ENCODE results near the gene NAB2. TPM values are rescaled to one million over a fixed set of nuclear protein-coding genes. Genes with fewer than 3 reads are reported as not detected.

Gene NAB2
- total RNA-seq, 1 experiment from 2014 or later: 17.4 TPM

GRCh38 chr12:57123813-57124212 lies 34.9 kb downstream of the NAB2 start:
- no peak for TF ChIP-seq EZH2phosphoT487 (IDR thresholded peaks at IDR 0.05; ENCODE audit: borderline replicate concordance, low read length)
- no peak for TF ChIP-seq CTCF (conservative IDR thresholded peaks at IDR 0.05; ENCODE audit: low read depth, low read length)
- no peak for TF ChIP-seq EZH2 (IDR thresholded peaks at IDR 0.05; ENCODE audit: low read length, unreplicated experiment)
- Histone ChIP-seq H3K36me3 (ENCODE audit: low read depth, low read length) (no peaks in the 10 kb centered on the region), H3F3A (ENCODE audit: low read length, unreplicated experiment) (no peaks in the 10 kb centered on the region), H3K9me3 (ENCODE audit: low read length) (no peaks in the 10 kb centered on the region), H3K9ac (ENCODE audit: low read length) (no peak overlapping the region), H3K79me2 (ENCODE audit: low read length) (peaks cover 2% of the 10 kb centered on the region; the same call in 1 of the 2 replicates), H3K4me2 (ENCODE audit: low read length) (no peak overlapping the region), H3K27ac (ENCODE audit: low read length) (no peak overlapping the region), H3K4me1 (ENCODE audit: insufficient read depth, low read length) (peaks cover 21% of the 10 kb centered on the region), H2AFZ (ENCODE audit: low read length) (peak overlapping the region; percentile 23; the same call in 1 of the 2 replicates), H3K9me2 (replicated peaks; ENCODE audit: low read length) (no peaks in the 10 kb centered on the region), H3K27me3 (ENCODE audit: low read length) (no peaks in the 10 kb centered on the region), H4K20me1 (ENCODE audit: low read length) (no peaks in the 10 kb centered on the region), H3K4me3 (ENCODE audit: low read length) (no peak overlapping the region)
- ATAC-seq (no peak), DNase-seq (no peak)
- ChIA-PET CTCF (interaction anchor here (1.0 to 1.9 kb wide), 4 partner anchors 12 to 59 kb away, joined by 3 to 18 read pairs (median 10); no protein-coding TSS in a partner anchor), POLR2A (ENCODE audit: unreplicated experiment) (interaction anchor here (0.5 kb wide), 1 partner anchor 116 kb away, joined by 3 read pairs; no protein-coding TSS in a partner anchor)
- intact Hi-C loops (cut with micrococcal nuclease): loop anchor here (1.0 to 2.0 kb wide), 2 partner anchors 51 to 59 kb away; no protein-coding TSS in a partner anchor
- no TSS peak for BruUV-seq (replicated peaks)

DNA sequence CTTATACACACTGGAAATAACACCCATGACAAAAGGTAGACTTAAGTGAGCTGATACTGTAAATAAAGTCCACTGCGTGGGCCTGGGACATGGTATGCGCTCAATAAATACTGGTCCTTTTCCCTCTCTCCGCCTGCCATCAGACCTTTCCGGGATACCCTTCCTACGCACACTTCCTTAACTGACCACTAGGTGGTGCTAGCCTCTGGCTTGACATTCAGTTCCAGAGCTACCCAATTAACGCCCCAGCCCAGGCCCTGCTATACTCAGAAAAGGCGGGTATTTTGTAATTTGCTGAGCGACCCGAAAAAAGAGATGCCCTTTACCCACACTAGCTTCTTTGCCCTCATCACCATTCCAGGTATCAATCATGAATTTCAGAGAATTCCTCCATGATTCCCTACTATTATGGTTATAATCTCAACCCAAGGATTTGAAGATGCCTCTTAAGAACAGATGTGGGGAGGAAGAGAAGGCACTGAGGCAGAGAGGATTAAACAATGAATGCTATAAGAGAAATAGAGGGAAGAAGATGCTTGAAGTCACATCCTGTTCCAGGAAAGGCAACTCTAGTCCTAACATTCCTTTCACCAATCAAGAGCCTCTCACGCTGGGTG lies 35.5 kb downstream of the NAB2 start:
- no peak overlapping the region for H3K4me2 ChIP-seq (ENCODE audit: low read length)
- no peak overlapping the region for H3K27ac ChIP-seq (ENCODE audit: low read length)
- ATAC-seq (peak; percentile 33), DNase-seq (peak; percentile 87)
- peaks cover 16% of the 10 kb centered on the region for H3K4me1 ChIP-seq (ENCODE audit: insufficient read depth, low read length)
- CTCF ChIA-PET: interaction anchor here (0.6 to 1.9 kb wide), 6 partner anchors 12 to 58 kb away, joined by 3 to 18 read pairs (median 6); no protein-coding TSS in a partner anchor
- H3K9ac ChIP-seq (ENCODE audit: low read length): no peak overlapping the region
- POLR2A ChIA-PET (ENCODE audit: unreplicated experiment): interaction anchor here (0.5 kb wide), 1 partner anchor 116 kb away, joined by 3 read pairs; no protein-coding TSS in a partner anchor
- no peak overlapping the region for H3K4me3 ChIP-seq (ENCODE audit: low read length)
- peaks cover 4% of the 10 kb centered on the region; the same call in 1 of the 2 replicates for H3K79me2 ChIP-seq (ENCODE audit: low read length)
- TF ChIP-seq CTCF (conservative IDR thresholded peaks at IDR 0.05; ENCODE audit: low read depth, low read length): peak; percentile 93
- no peak for TF ChIP-seq EZH2phosphoT487 (IDR thresholded peaks at IDR 0.05; ENCODE audit: borderline replicate concordance, low read length)
- no peaks in the 10 kb centered on the region for H3F3A ChIP-seq (ENCODE audit: low read length, unreplicated experiment)
- no peaks in the 10 kb centered on the region for H3K36me3 ChIP-seq (ENCODE audit: low read depth, low read length)
- H3K9me3 ChIP-seq (ENCODE audit: low read length): no peaks in the 10 kb centered on the region
- BruUV-seq (replicated peaks): no TSS peak
- H2AFZ ChIP-seq (ENCODE audit: low read length): peak overlapping the region; percentile 23; the same call in 1 of the 2 replicates
- intact Hi-C loops (cut with micrococcal nuclease): loop anchor here (1.0 to 2.0 kb wide), 2 partner anchors 50 to 59 kb away; no protein-coding TSS in a partner anchor
- no peaks in the 10 kb centered on the region for H3K27me3 ChIP-seq (ENCODE audit: low read length)
- no peaks in the 10 kb centered on the region for H3K9me2 ChIP-seq (replicated peaks; ENCODE audit: low read length)
- no peaks in the 10 kb centered on the region for H4K20me1 ChIP-seq (ENCODE audit: low read length)

GRCh38 chr12:57126061-57126460 lies 37.1 kb downstream of the NAB2 start:
- Histone ChIP-seq H3K9me2 (replicated peaks; ENCODE audit: low read length) (no peaks in the 10 kb centered on the region), H3F3A (ENCODE audit: low read length, unreplicated experiment) (no peaks in the 10 kb centered on the region), H3K79me2 (ENCODE audit: low read length) (peaks cover 4% of the 10 kb centered on the region; the same call in 1 of the 2 replicates), H3K36me3 (ENCODE audit: low read depth, low read length) (no peaks in the 10 kb centered on the region), H3K4me2 (ENCODE audit: low read length) (no peak overlapping the region), H3K9me3 (ENCODE audit: low read length) (no peaks in the 10 kb centered on the region), H2AFZ (ENCODE audit: low read length) (no peak overlapping the region), H3K4me3 (ENCODE audit: low read length) (no peak overlapping the region), H3K27ac (ENCODE audit: low read length) (no peak overlapping the region), H3K9ac (ENCODE audit: low read length) (no peak overlapping the region), H3K27me3 (ENCODE audit: low read length) (no peaks in the 10 kb centered on the region), H3K4me1 (ENCODE audit: insufficient read depth, low read length) (peaks cover 10% of the 10 kb centered on the region; the same call in 1 of the 2 replicates), H4K20me1 (ENCODE audit: low read length) (no peaks in the 10 kb centered on the region)
- BruUV-seq (replicated peaks): no TSS peak
- intact Hi-C loops (cut with micrococcal nuclease): loop anchor here (2.0 kb wide), 1 partner anchor 27 kb away; no protein-coding TSS in a partner anchor
- no peak for TF ChIP-seq EZH2 (IDR thresholded peaks at IDR 0.05; ENCODE audit: low read length, unreplicated experiment)
- TF ChIP-seq CTCF (conservative IDR thresholded peaks at IDR 0.05; ENCODE audit: low read depth, low read length): no peak
- no peak for TF ChIP-seq EZH2phosphoT487 (IDR thresholded peaks at IDR 0.05; ENCODE audit: borderline replicate concordance, low read length)
- CTCF ChIA-PET: interaction anchor here (1.3 kb wide), 1 partner anchor 57 kb away, joined by 5 read pairs; no protein-coding TSS in a partner anchor
- DNase-seq (no peak), ATAC-seq (no peak)
- POLR2A ChIA-PET (ENCODE audit: unreplicated experiment): no interaction called here
